Right kidney (tissue), 1 donor: Measurements from ENCODE around the gene NAV1.
"Not testable (repeated sequence)": the region's sequence is repeated elsewhere in the genome, so short reads cannot be mapped to it uniquely, and the experiment has no call there.

Experiments used
- DNase-seq: peaks from one replicate; pipeline ENCODE4 v3.0.0-alpha.2; 2016

Gene NAV1

DNA sequence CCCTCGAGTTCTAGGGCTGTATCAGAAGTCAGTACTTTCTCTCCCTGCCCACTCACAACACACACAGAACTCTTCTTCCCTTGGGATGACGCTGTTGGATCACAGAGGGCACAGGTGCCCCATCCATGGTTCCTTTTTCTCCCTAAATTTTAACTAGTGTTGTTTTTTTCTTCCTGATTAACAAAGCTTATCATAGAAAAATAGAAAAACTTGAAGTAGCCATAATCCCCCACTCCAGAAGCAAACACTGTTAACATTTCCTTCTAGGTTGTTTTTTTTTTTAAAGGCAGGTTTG, 27.5 kb downstream of the NAV1 start:
- no peak for DNase-seq

DNA sequence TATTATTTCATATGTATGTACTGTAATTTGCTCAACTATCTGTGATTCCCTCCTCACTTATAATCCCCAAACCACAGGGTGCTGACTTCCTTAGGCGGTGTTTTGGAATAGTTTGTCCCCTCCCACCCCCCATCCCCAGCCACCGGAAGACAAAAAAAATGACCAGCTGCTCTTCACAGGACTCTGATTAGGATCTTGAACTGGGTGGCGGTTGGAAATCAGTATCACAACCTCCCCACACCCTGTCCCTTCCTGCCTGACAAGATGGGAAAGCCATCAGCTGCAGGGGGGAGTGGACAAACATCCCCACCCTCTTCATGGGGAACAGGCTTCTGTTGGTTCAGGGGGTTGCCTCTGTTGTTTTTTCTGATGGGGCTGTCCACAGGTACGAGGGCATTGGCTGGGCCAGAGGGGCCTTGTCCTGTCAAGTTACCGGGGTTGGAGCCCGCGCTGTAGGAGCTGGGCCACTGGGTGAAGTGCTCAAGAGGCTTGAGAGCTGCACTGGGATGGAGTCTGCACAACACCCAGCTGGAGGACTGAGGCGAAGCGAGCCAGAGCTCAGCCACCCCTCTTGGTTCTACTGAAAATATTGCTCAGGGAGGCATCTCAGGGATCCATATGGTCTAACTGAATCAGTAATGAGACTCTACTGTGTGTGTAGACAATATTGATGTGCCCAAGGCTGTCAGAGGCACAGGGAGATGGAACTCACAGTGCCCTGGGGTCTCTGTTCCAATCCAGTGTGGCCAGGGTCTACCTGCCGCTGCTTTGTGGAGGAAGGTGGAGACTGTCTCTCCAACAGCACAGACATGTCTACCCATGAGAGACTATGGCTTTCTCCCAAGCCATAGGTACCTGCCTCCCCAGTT, 28.2 kb downstream of the NAV1 start:
- no peak for DNase-seq

DNA sequence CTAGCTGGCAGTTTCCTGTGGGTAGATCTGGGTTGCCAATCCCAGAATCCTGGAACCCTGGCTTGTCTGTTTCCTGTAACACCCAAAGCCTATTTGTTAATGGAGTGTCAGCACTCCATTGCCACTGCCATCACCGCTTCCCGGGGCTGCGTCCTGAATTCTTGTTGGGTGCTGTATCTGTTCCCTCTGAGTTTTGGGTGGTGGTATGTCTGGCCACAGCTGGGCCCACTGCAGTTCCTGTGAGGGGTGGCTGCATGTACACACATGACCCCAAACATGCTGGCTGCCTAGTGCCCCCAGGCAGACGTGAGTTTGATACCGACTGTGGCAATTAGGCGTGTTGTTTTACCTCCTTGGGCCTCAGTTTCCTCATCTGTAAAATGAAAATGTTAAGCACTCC, 29.3 kb downstream of the NAV1 start:
- no peak for DNase-seq

DNA sequence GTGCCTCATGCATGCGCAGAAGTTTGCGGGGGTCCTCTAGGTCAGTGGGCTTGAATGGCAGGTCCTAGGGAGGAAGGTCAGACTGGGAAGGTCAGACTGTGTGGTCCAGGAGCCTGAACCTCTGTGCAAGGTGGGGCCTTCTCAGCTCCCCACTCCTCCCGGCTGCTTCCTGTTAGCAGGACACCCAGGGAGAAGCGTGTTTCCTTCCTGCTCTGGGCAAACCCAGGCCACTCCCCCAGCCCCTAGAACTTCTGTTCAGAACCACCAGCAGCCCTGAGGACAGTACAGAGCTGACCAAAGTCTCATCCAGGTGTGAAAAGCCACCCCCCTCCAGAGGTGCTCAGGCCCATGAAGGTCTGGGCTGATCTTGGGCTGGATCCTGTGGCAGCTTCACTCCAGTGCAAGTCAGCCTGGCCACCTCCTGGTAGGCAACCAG, 29.9 kb downstream of the NAV1 start:
- no peak for DNase-seq

DNA sequence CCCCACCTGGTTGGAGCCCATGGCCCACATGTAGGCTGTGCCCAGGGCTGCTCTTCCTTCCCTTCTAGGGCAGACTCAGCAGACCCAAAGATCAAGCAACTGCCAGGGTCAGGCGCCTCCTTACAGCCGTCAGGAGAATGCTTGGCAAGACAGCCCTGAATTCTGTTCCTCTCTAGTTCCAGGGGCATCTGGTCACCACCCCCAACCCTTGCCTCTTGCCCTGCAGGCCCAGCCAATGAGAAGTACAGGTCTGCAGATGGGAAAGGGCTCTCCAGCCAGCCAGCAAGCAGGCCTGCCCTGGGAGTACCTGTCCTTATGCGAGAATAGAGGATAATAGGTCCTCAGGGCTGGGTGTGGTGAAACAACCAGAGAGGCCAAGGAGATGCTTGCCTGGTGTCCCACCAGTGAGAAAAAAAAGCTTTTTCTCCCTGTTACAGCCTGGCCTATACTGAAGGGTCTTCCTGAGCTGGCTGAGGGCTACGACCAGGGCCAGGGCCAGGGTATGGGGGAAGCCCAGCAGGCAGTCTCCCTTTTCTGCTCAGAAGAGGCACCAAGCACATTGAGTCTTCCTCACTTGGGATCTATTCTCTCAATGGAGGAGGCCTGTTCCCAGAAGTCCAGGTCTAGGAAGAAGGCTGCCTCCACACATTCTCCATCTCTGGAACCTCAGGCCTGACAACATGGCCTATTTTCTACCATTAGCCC, 31.4 kb downstream of the NAV1 start:
- no peak for DNase-seq

DNA sequence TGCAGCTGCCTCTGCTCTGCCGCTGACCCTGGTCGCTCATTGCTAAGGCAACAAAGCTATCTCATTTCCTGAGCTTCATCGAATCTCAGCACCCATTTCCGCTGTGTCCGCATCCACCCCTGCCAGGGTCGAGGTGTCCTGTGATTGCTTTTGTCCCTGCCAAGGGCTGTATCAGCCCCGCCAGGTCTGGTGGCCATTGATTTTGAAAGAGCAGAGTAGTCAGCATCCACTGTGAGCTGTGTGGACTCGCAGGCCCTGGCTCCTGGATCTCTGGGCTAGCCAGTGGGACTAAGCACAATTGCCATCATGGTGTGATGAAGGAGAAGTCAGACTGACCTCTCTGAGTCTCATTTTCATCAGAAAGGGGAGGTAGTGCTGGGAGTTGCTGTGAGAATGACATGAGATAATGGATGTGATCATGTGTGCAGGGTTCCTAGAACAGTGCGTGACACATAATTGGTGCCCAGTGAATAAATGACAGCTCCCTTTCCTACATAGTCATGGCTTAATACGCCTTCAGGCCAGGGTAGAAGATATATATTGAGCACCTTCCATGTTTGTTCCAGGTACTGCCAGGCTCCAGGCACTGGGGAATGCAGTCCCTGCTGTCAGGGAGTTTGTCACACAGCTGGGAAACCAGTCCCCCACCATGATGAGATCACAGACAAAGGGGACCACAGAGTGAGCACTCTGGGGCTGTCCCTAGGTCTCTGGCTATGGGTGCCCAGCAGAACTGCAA, 32.1 kb downstream of the NAV1 start:
- no peak for DNase-seq

DNA sequence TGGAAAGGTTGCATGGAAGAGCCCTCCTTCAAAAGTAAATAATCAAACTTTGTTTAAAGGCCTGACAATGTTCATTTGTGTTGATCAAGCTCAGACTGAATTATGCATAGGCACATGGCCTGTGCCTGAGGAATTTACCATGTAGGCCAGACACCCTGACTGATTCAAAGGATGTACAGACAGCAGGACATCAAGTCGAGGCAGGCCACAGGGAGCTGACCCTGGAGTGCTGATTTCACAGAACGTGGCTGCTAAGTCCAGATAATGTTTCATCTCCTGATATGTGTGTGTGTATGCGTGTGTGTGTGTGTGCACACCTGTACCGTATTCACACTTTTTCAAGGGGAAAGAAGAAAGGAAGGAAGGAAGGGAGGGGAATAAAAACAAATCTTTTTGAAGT, 34.1 kb downstream of the NAV1 start:
- no peak for DNase-seq

DNA sequence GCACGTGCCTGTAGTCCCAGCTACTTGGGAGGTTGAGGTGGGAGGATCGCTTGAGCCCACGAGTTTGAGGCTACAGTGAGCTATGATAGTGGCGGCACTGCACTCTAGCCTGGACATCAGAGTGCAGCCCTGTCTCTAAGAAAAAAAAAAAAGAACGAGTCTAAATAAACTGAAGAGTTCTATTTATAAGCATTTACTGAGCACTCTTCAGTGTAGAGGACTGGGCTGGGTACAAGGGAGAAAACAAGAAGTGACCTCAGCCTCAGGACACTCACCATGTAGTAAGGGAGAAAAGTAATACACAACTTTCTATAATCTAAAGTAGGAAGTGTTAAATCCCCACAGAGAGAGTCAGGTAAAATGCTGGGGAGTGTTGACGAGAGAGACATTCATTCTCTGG, 35.0 kb downstream of the NAV1 start:
- no peak for DNase-seq

DNA sequence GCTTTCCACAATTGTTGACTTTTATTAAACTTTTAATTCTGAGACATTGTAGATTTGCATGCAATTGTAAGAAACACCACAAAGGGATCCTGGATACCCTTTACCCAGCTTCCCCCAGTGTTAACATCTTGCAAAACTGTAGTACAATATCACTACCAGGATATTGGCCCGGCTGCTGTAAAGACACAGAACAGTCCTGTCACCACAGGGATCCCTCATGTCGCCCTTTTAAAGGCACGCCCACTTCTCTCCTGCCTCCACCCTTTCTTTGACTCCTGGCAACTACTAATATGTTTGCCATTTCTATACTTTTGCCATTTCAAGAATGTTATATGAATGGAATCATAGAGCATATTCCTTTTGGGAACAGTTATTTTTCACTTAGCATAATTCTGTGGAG, 37.0 kb downstream of the NAV1 start:
- DNase-seq, result no peak

DNA sequence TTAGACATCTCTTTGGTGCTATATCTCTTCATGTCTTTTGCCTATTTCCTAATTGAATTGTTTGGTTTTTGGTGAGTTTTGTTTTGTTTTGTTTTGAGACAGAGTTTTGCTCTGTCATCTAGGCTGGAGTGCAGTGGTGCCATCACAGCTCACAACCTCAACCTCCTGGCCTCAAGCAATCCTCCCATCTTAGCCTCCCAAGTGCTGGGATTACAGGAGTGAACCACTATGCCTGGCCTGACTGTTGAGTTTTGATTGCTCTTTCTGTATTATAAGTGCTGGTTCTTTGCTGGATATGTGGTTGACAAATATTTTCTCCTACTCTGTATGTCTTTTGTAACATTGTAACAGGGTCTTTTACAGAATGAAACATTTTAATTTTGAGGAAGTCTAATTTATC, 38.0 kb downstream of the NAV1 start:
- no peak for DNase-seq

DNA sequence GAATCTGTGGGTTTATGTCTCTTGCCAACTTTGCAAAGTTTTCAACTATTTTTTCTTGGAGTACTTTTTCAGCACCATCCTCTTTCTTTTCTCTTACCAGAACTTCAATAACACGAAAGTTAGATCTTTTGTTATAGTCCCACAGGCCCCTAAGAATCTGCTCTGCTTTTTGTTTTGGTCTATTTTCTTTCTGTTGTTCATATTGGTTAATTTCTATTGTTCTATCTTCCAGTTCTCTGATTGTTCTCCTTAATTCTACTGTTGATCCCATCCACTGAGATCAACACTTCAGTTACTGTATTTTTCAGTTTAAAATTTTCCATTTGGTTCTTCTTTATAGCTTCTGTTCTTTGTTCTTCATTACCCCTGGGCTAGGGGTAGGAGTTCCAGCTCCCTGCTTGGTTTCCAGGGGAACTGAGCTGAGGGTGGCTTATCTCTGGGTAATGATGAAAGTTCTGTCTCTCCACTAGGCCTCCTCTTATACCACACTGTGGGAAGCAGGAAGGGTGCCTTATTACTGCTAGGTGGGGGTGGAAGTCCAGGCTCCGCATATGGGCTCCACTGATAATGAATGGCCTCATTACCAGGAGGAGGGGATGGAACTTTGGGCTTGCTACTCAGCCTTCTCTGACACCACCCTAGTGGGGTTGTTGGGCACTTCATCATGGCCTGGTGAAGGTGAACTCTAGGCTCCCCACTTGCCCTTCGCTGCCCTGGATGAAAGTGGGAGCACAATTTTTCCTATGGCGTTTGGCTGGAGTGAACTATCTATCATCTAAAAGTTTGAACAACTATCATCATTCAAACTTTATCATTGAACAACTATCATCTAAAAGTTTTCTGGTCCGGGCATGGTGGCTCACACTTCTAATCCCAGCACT, 39.3 kb downstream of the NAV1 start:
- DNase-seq, result no peak

DNA sequence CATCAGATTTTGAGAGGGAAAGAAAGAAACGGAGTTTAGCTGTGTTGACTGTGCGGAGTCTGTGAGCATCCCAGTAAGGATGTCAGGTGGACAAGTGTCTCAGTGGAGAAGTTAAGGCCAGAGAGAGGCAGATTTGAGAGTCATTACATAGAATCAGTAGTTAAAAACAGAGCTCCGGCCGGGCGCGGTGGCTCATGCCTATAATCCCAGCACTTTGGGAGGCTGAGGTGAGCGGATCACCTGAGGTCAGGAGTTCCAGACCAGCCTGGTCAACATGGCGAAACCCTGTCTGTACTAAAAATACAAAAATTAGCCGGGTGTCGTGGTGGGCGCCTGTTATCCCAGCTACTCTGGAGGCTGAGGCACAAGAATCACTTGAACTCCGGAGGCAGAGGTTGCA, 42.4 kb downstream of the NAV1 start:
- not testable (repeated sequence) for DNase-seq

DNA sequence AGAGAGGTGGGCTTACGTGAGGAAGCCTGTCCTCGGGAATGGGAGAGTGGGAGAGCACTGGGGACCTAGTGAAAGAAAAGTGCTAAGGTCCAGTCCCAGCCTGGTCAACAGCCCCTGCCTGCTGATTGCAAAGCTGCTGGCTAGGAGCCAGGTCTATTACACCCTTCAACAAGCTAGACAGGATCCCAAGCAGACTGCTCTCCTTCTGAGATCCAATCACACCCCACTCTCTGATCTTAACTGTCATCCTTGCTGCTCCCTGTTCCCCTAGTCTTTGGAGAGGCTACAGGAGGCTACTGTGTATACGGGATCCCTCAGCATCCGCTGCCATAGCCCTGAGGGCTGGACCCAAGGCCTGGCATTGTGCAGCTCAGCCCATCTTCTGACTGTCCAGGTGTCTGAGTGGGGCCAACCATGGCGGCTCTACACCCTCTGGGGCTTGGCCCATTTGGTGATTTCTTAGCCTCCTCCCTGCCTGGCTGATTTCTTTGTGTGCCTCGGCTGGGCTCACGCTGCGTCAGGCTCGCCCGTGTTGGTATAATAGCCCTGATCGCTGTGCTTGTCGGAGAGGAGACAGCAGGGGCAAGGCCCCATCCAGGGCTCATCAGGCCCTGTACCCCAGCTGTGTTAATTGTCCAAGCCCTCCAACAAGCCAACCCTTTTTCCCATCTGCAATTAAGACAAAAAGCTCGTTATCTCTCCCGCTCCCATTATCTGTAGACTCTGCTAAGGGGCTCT, 43.9 kb downstream of the NAV1 start:
- no peak for DNase-seq

DNA sequence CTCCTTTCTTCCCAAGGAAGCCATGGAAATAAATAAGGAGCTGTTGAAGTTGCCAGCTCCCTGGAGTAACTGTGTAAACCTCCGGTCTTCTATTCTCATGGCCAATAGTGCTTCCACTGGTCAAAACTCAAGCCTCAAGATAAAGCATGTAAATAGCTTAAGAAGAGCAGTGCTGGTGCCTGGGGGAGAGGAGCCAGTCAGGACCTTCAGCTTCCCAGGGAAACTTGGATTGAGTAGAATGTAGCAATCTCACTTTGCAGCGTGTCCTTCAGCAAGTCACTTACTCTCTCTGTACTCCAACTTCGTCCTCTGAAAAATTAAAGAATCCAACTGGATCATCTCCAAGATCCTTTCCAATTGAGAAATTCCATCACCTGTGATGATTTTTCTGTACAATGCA, 44.7 kb downstream of the NAV1 start:
- no peak for DNase-seq

DNA sequence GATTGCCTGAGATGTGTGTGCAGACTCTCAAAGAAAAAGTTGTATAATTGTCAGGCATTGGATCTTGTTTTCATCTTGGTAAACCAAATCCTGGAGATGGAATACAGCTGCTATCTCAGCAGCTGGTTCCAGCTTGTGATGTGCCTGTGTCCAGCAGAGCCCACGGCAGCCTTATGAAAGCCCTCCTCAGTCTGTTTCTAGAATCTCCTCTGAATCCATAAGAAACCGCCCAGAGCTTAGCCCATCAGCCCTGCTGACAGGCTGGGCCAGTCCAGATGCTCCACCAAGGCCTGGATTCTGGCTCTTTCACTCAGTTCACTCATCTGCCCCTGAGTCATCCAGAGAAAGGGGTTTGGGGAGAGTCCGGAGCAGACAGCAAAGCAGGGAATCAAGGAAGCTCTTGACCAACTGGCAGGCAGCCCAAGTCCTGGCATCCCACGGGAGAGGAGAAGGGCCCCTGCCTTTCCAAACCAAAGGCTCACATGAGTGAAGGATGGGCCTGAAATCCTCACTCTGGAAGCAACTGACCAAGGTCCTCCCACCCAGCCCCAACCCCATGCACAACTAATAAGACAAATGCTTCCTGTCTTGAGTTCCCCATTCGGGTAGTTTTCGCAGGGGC, 45.7 kb downstream of the NAV1 start:
- no peak for DNase-seq

DNA sequence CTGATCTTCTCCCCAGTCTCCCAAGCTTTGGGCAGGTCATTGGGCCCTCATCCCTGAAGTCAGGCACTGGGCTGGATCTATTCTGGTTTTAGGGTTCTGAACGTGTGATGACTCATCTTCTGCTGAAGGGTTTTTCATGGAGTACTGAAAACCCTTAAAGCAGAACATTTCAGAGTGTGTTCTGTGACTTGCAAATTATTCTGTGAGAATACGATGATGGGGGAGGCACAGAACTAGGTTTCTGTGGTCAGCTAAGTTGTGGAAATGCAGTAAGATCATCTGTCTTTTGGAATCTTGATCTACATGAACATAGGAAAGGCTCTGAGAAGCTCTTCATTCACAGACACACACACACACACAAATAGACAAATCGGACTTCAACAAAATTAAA, 46.2 kb downstream of the NAV1 start:
- DNase-seq, result no peak

DNA sequence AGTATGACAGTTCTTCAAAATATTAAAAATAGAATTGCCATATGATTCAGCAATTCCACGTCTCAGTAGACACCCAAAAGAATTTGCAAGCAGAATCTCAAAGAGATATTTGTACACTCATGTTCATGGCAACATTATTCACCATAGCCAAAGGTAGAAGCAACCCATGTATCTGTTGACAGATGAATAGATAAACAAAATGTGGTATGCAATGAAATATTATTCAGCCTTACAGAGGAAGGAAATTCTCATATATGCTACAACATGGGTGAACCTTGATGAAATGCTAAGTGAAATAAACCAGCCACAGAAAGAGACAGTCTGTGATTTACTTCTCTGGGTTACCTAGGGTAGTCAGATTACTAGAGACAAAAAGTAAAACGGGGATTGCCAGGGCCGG, 47.0 kb downstream of the NAV1 start:
- no peak for DNase-seq

DNA sequence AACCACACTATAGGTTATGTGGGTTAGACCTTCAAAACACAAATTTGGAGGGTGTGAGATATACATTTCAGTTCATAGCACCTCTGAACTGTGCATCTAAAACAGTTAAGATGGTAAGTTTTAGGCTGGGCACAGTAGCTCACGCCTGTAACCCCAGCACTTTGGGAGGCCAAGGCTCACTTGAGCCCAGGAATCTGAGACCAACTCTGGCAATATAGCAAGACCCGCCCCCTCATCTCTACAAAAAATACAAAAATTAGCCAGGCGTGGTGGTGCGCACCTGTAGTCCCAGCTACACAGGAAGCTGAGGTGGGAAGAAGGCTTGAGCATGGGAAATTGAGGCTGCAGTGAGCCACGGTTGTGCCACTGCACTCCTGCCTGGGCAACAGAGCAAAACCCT, 47.9 kb downstream of the NAV1 start:
- no peak for DNase-seq

DNA sequence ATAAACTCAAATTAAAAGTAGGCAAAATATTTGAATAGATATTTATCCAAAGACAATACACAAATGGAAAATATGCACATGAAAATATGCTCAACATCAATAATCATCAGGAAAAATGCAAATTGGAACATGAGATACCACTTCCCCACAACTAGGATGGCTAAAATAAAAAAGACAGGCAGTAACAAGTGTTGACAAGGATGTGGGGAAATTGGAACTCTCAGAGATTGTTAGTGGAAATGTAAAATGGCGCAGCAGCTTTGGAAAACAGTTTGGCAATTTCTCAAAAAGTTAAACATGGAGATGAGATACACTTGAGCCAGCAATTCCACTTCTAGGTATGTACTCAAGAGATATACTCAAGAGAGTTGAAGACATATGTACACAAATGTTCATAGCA, 48.8 kb downstream of the NAV1 start:
- DNase-seq, result no peak
